ENCODE data around the gene SCGB1A1. TPM values are rescaled to one million over a fixed set of nuclear protein-coding genes. Genes with fewer than 3 reads are reported as not detected.

The SCGB1A1 gene
- total RNA-seq, 1 donor from 2014 or later, result 3.1 TPM

DNA sequence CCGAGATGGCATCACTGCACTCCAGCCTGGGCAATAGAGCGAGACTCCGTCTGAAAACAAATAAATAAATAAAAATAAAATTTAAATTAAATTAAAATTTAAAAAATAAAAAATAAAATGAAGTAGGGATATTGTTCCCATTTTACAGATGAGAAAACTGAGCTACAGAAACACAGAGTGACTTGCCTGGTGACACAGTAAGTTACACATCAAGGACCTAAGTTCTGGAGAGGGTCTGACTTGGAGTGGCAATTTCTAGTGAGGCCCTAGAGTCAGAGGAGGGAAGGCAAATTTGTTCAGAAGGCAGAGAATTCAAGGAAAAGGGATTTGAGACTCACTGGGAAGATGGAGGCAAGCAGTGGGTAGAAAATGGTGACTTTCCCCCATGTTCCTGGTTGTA is 2.0 kb downstream of the SCGB1A1 start:
- H3K9me3 Mint-ChIP-seq (ENCODE audit: low read depth), result no peaks in the 10 kb centered on the region
- H3K4me3 Mint-ChIP-seq (ENCODE audit: low read depth), result no peak overlapping the region
- TF ChIP-seq, protein P1, sequence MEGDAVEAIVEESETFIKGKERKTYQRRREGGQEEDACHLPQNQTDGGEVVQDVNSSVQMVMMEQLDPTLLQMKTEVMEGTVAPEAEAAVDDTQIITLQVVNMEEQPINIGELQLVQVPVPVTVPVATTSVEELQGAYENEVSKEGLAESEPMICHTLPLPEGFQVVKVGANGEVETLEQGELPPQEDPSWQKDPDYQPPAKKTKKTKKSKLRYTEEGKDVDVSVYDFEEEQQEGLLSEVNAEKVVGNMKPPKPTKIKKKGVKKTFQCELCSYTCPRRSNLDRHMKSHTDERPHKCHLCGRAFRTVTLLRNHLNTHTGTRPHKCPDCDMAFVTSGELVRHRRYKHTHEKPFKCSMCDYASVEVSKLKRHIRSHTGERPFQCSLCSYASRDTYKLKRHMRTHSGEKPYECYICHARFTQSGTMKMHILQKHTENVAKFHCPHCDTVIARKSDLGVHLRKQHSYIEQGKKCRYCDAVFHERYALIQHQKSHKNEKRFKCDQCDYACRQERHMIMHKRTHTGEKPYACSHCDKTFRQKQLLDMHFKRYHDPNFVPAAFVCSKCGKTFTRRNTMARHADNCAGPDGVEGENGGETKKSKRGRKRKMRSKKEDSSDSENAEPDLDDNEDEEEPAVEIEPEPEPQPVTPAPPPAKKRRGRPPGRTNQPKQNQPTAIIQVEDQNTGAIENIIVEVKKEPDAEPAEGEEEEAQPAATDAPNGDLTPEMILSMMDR (IDR thresholded peaks at IDR 0.05; ENCODE audit: unreplicated experiment), result no peak
- H3K4me1 Mint-ChIP-seq (ENCODE audit: low read depth), result peaks cover 16% of the 10 kb centered on the region
- H3K36me3 Mint-ChIP-seq (ENCODE audit: insufficient read depth), result no peaks in the 10 kb centered on the region
- DNase-seq (ENCODE audit: low spot score, unreplicated experiment), result no peak
- H3K27ac Mint-ChIP-seq, result no peak overlapping the region
- H3K27me3 Mint-ChIP-seq, result peaks cover 10% of the 10 kb centered on the region

DNA sequence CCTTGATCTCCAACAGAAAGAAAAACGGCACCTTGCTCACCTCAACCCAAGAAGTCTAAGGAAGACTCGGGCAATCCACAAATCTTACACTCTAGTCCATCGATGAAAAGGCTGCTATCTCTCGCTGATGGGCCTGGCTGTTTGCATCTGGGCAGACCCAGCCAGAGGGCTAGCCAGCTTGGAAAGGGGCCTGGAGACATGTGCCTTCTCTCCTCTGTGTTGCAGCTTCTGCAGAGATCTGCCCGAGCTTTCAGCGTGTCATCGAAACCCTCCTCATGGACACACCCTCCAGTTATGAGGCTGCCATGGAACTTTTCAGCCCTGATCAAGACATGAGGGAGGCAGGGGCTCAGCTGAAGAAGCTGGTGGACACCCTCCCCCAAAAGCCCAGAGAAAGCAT is 3.2 kb downstream of the SCGB1A1 start:
- no peak for DNase-seq (ENCODE audit: low spot score, unreplicated experiment)
- peaks cover 21% of the 10 kb centered on the region for H3K4me1 Mint-ChIP-seq (ENCODE audit: low read depth)
- peaks cover 10% of the 10 kb centered on the region for H3K27me3 Mint-ChIP-seq
- H3K27ac Mint-ChIP-seq, result no peak overlapping the region
- no peaks in the 10 kb centered on the region for H3K9me3 Mint-ChIP-seq (ENCODE audit: low read depth)
- no peaks in the 10 kb centered on the region for H3K36me3 Mint-ChIP-seq (ENCODE audit: insufficient read depth)
- no peak overlapping the region for H3K4me3 Mint-ChIP-seq (ENCODE audit: low read depth)
- TF ChIP-seq, protein P1 (IDR thresholded peaks at IDR 0.05; ENCODE audit: unreplicated experiment), result no peak

DNA sequence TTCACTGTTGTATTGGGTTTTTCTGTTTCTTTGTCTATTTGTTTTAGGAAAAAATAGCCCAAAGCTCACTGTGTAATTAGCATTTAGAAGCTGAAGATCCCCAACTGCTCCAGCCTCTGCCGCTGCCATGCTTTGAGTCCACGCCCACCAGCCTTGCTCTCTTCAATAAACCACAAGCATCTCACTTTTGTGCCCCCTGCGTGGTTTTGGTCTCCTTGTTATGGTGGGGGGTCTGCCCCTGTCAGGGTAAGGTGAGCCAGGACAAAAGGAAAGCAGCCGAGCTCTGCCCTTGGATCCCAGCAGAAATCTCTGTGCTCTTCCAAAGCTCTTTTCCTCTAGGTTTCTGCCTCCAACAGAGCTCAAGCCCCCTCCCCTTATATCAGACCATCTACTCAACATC is 4.2 kb downstream of the SCGB1A1 start:
- Mint-ChIP-seq H3K4me1 (ENCODE audit: low read depth) (peaks cover 18% of the 10 kb centered on the region), H3K36me3 (ENCODE audit: insufficient read depth) (no peaks in the 10 kb centered on the region), H3K9me3 (ENCODE audit: low read depth) (no peaks in the 10 kb centered on the region), H3K27me3 (peaks cover 10% of the 10 kb centered on the region), H3K27ac (no peak overlapping the region), H3K4me3 (ENCODE audit: low read depth) (no peak overlapping the region)
- TF ChIP-seq, protein P1 (IDR thresholded peaks at IDR 0.05; ENCODE audit: unreplicated experiment), result no peak
- no peak for DNase-seq (ENCODE audit: low spot score, unreplicated experiment)

DNA sequence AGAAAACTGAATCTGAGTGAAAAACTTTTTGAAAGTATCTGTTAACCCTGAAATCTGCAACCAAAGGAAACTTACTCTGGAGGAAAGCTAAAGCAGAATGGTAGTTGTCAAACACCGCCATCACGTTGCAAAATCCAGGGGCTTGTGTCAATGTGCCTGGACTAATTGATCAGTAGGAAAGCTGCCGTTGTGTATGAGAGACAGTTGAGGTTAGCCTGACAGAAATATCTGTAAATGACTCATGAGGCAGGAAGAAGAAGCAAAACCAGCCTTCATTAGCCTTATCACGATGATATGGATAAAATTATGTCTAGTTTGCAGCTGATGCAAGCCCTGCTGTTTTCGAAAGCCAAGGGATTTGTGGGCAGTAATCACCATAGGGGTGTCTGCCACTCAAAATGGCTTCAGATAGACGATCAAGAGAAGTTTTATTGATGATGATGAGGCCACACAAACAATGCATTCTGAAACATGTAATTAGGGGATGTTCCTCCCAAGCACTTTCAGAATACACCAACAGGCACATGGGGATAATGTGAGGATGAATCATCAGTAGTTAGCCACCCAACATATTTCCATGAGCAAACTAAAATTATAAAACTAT is 8.9 kb downstream of the SCGB1A1 start:
- TF ChIP-seq, protein P1 (IDR thresholded peaks at IDR 0.05; ENCODE audit: unreplicated experiment), result no peak
- no peak overlapping the region for H3K4me3 Mint-ChIP-seq (ENCODE audit: low read depth)
- H3K27ac Mint-ChIP-seq, result peak overlapping the region; percentile 47

DNA sequence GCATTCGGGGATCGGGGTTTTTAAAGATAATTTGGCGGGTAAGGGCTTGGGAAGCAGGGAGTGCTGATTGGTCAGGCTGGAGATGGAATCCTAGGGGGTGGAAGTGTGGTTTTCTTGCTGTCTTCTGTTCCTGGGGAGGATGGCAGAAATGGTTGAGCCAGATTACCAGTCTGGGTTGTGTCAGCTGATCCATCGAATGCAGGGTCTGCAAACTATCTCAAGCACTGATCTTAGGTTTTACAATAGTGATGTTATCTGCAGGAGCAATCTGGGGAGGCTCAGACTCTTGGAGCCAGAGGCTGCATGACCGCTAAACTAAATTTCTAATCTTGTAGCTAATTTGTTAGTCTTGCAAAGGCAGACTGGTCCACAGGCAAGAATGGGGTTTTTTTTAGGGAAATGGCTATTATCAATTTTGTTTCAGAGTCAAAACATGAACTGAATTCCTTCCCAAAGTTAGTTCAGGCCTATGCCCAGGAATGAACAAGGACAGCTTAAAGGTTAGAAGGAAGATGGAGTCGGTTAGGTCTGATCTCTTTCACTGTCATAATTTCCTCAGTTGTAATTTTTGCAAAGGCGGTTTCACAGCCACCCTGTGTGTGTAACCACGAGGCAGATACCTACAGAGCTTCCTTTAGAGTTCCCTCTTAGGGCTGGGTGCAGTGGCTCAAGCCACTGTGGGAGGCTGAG is 10.2 kb downstream of the SCGB1A1 start:
- no peak overlapping the region for H3K4me3 Mint-ChIP-seq (ENCODE audit: low read depth)
- H3K9me3 Mint-ChIP-seq (ENCODE audit: low read depth), result no peaks in the 10 kb centered on the region
- no peaks in the 10 kb centered on the region for H3K36me3 Mint-ChIP-seq (ENCODE audit: insufficient read depth)
- no peaks in the 10 kb centered on the region for H3K27me3 Mint-ChIP-seq
- DNase-seq (ENCODE audit: low spot score, unreplicated experiment), result no peak
- H3K27ac Mint-ChIP-seq, result no peak overlapping the region
- peaks cover 20% of the 10 kb centered on the region for H3K4me1 Mint-ChIP-seq (ENCODE audit: low read depth)
- TF ChIP-seq, protein P1 (IDR thresholded peaks at IDR 0.05; ENCODE audit: unreplicated experiment), result no peak

More for the DNA sequence above, 8.9 kb downstream of the SCGB1A1 start:
- peaks cover 14% of the 10 kb centered on the region for H3K4me1 Mint-ChIP-seq (ENCODE audit: low read depth)
- no peaks in the 10 kb centered on the region for H3K9me3 Mint-ChIP-seq (ENCODE audit: low read depth)
- peaks cover 6% of the 10 kb centered on the region for H3K27me3 Mint-ChIP-seq
- no peaks in the 10 kb centered on the region for H3K36me3 Mint-ChIP-seq (ENCODE audit: insufficient read depth)
- DNase-seq (ENCODE audit: low spot score, unreplicated experiment), result no peak
